GM21529 (cell line): ENCODE data around the gene GTPBP3.
"Not testable (repeated sequence)": the region's sequence is repeated elsewhere in the genome, so short reads cannot be mapped to it uniquely, and the experiment has no call there.

Source experiments
- ATAC-seq: cut with Tn5 transposase; IDR thresholded peaks from one replicate; pipeline ENCODE4 v1.9.1; 2021; ENCODE audit not compliant: unreplicated experiment

The GTPBP3 gene

DNA sequence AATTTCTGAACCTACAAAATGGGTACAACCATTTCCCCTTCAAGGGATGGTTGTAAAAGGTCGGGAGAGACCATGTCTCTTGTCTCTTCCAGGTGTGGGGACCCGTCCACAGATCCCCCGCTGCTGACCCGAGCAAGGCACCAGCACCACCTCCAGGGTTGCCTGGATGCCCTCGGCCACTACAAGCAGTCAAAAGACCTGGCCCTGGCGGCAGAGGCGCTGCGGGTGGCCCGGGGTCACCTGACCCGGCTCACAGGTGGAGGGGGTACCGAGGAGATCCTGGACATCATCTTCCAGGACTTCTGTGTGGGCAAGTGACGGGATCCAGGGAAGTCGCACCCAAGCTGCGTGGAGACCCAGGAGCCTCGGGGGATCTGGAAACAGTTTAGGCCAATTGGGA is 4.0 kb downstream of the GTPBP3 start:
- ATAC-seq = no peak

DNA sequence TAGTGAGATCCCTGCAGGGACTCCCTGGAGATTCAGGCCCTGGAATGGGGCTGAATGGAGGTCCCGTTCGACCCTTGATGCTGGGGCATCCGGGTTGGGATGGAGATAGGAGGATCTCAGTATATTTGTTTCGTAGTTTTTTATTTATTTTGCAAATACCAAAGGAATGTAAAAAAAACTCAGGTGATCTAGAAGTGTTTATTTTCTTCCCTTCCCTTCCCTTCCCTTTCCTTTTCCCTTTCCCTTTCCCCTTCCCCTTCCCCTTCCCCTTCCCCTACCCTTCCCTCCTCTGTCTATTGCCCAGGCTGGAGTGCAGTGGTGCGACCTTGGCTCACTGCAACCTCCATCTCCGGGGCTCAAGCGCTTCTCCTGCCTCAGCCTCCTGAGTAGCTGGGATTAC is 4.5 kb downstream of the GTPBP3 start:
- ATAC-seq = no peak

GRCh38 chr19:17346109-17346671 is 8.8 kb downstream of the GTPBP3 start:
- ATAC-seq = no peak

DNA sequence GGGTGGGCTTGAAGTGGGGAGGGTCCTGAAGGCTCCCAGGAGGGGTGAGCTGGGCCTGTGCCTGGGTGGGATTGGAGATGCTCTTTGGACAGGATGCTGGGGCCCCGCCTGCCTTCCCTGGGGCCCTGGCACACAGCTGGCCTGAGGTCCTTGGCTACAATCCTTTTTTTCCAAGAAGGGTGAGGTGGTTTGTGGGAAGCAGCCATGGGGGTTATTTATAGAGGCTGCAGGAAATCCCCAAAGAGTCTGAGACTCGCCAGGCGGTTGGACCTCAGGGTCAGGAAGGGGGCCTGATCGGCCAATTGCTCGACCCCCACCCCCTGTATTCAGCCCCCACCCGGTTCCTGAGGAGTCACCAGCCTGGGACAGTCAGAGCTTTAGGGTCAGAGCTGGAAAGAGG is 10.0 kb downstream of the GTPBP3 start:
- ATAC-seq = no peak

DNA sequence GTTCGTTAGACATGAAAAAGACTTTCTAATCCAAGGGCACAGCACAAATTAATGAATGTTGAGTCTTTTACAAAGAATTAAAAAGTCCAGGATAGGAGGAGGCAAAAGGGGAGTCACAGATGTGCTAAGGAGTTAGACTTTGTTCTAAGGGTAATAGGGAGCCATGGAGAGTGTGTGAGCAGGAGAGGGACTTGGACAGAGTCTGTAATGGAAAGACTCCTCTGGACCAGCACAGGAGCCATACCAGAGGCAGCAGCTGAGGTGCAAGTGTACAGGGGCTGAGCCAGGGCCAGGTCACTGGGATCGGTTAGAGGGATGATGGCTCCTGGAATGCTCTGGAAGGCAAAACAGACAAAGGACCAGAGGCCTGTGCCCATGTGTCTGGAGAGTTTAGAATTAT is 10.5 kb downstream of the GTPBP3 start:
- ATAC-seq = no peak

GRCh38 chr19:17348700-17349099 is 11.3 kb downstream of the GTPBP3 start:
- no peak for ATAC-seq

DNA sequence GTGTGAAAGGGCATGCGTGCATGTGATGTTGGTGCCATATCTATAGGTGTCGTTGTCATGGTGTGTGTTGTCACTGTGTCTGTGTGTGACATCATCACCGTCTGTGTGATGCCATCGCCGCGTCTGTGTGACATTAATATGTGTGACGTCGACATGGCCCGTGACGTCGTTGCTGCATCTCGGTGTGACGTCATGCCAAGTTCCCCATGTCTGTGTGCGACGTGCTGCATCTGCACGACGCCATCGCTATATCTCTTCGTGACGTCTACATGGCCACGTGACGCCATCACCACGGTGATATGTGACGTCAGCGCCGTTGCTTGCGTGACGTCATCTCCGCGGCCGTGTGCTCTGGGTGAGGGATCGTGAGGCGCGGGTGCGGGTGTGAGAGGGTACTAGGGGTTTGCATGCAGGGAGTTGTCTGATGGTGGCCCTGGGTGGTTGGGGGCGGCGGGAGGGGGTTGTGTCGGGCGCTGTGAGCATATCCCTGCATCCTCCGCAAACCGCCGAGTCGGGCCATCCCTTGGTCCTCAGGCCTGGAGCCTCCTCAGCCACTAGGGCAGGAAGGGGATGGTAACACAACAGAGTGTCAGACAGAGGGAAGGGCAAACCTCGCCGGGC is 14.6 kb downstream of the GTPBP3 start:
- no peak for ATAC-seq

DNA sequence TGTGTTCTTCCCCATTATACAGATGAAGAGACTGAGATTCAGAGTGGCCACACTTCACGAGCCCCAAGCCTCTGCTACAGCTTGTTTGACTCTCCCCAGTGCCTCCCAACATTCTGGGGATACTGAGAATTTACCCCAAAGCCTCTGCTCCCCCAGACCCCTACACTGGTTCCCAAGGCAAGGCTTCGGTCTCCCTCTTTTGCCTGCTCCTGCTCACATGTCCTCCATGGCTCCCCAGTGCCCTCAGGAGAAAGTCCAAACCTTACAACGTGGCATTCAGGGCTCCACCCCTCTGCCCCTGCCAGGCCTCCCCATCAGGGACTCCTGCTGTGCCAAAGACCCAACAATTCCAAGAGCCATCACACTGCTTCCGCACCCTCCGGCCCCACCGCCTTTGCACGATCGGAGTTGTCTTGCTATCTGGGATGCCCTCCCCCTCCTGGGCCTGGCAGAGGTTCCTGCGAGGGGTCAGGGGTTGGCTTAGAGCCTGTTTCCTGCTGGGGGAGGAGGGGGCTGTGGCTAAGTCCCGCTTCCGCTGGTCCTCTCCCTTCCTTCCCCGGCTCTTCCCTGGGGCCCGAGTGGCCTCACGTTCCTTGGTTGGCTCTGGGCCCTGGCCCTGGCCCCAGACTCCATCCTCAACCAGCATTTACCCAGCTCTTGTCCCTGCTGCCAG is 15.4 kb downstream of the GTPBP3 start:
- ATAC-seq = no peak

DNA sequence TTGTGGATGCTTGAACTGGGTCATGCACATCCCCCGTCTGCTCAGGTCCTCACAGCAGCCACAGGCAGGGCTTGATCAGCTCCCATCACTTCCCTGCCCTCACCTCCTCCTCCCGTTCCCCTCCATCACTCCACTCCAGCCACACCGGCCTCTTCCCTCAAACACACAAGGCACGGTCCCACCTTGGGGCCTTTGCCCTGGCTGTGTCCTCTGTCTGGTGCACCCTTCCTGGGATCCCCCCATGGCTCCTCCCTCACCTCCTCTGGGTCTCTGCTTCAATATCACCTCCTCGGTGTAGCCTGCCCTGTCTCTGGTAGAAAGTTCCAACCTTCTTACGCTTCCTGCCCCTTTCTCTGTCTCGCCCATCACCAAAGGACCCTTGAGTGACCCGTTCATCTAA is 16.0 kb downstream of the GTPBP3 start:
- no peak for ATAC-seq

DNA sequence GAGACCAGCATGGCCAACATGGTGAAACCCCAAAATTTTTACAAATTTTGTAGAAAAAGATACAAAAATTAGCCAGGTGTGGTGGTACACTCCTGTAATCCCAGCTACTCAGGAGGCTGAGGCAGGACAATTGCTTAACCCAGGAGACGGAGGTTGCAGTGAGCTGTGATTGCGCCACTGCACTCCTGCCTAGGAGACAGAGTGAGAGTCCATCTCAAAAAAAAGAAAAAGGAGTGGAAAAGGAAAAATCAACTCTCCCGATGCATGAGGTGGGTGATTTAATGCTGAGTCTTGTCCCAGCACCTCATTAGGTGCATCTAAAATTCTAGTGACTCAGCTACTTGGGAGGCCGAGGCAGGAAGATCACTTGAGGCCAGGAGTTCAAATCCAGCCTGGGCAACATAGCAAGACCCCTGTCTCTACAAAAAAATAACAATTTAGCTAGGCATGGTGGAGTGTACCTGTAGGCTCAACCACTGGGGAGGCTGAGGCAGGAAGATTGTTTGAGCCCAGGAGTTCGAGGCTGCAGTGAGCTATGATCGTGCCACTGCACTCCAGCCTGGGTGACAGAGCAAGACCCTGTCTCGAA is 19.8 kb downstream of the GTPBP3 start:
- ATAC-seq = no peak

DNA sequence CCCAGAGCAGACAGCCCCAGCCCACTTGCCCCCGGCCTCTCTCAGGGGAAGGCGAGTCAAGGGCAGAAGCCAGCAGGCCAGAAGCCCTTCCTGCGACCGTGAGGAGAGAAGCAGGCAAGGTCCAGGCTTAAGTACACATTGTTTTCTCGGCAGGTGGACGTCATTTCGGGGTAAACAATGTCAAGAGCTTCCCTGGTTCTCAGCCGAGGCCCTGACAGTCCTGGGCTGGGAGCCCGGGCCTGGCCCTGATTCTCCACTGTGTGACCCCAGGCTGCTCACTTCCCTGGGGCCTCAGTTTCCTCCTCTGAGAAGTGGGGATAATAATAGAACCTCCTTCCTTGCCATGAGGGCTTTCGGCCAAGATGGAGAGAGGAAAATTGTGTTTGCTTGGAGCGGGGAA is 20.4 kb downstream of the GTPBP3 start:
- no peak for ATAC-seq

- no peak for ATAC-seq
These were observed 21.0 kb downstream of the GTPBP3 start for GRCh38 chr19:17358395-17358794.

- ATAC-seq = no peak
These were observed 22.8 kb downstream of the GTPBP3 start for GRCh38 chr19:17359905-17360800.

GRCh38 chr19:17363852-17364605 is 26.7 kb downstream of the GTPBP3 start:
- not testable (repeated sequence) for ATAC-seq

DNA sequence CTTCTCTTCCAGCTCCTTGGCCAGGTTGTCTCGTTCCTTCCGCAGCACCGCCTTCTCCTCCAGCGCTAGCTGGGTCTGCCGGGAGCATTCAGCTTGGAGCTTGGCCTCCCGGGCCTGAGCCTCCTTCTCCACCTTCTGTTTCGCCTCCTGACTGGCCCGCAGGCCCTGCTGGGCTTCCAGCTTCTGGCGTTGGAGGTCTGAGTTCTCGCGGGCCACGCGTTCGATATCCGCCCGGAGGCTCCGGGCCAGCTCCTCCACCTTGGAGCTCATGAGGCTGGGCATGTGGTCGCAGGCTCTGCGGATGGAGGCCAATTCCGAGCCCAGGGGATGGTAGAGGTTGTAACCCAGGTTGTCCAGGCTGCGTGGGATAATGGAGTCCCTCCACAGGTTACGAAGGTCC is 28.0 kb downstream of the GTPBP3 start:
- no peak for ATAC-seq

GRCh38 chr19:17370026-17370587 is 32.8 kb downstream of the GTPBP3 start:
- ATAC-seq = peak; percentile 83

GRCh38 chr19:17376935-17377600 is 39.7 kb downstream of the GTPBP3 start, which contains the start of gene PLVAP:
TSS of gene PLVAP (minus strand) at chr19:17377342. CDS start at chr19:17377288, 54 bp downstream.
- no peak for ATAC-seq

DNA sequence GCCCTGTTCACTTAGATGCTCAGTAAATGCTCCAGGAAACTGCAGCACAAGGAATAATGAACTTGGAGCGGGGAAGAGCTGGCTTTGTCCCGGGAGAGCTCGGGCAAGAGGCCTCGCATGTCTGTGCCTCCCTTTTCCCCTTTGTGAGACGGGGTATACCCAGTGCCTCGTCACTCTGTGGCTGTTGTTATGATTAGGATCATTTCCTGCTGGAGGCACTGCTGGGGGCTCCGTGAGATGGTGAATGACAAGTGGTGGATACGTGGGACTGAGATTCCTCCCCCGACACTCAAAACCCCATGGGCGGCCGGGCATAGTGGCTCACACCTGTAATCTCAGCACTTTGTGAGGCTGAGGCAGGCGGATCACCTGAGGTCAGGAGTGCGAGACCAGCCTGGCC is 40.9 kb downstream of the GTPBP3 start:
- no peak for ATAC-seq

DNA sequence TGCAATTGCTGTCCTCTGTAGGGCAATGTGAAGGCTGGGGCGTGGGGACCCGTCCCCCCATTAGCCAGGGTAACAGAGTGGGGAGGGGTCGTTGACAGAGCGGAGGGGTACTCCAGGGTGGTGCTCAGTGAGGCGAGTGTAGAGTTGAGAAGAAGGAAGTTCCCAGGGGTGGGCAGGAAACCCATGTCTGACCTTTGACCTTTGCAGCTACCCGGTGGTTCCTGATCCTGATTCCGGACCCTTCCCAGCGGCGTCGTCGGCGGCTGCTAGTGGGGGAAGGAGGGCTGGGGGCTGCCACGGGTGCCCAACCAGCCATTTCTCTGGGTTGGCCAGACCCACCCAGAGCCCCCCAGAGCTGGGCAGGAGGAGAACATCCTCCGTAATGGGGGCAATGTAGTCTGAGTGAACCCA is 41.9 kb downstream of the GTPBP3 start:
- ATAC-seq = no peak
